GM08714 (cell line): ENCODE measurements around the gene REC8.
A peak's percentile ranks its signal among the peaks of the same experiment; 100 is the strongest.

Experiments used
- H3K4me3 ChIP-seq: fragments of 200-500 bp; sonication (Bioruptor generic); 2 replicates; pipeline ENCODE4 v1.5.1; 2014; ENCODE audit warnings: mild to moderate bottlenecking, low read length, inconsistent platforms
- ZNF274 ChIP-seq: IDR thresholded peaks from 2 replicates; pipeline ENCODE4 v1.6.1; 2012; ENCODE audit warnings: mild to moderate bottlenecking, low read depth, low read length

REC8 gene

GRCh38 chr14:24159777-24160498 is 11.9 kb upstream of the REC8 start:
- no peak overlapping the region for H3K4me3 ChIP-seq
- TF ChIP-seq ZNF274: no peak

GRCh38 chr14:24160499-24160849 is 11.4 kb upstream of the REC8 start:
- H3K4me3 ChIP-seq: no peak overlapping the region; the same call in 1 of the 2 replicates
- no peak for TF ChIP-seq ZNF274

GRCh38 chr14:24160850-24161804 is 10.8 kb upstream of the REC8 start, which contains the start of gene IRF9:
TSS of gene IRF9 (plus strand) at chr14:24161265. CDS start at chr14:24162145, 880 bp downstream.
- TF ChIP-seq ZNF274: no peak
- peak within 1 kb of the TSS; percentile 89 for H3K4me3 ChIP-seq

- no peak for TF ChIP-seq ZNF274
- H3K4me3 ChIP-seq: peak overlapping the region; percentile 89
Observed at GRCh38 chr14:24162093-24162492, 9.8 kb upstream of the REC8 start.

GRCh38 chr14:24164518-24164991 is 7.3 kb upstream of the REC8 start:
- no peak overlapping the region for H3K4me3 ChIP-seq
- no peak for TF ChIP-seq ZNF274

- no peak for TF ChIP-seq ZNF274
- H3K4me3 ChIP-seq: no peak overlapping the region
Observed at GRCh38 chr14:24165785-24166184, 6.1 kb upstream of the REC8 start.

GRCh38 chr14:24167469-24168114 is 4.3 kb upstream of the REC8 start:
- H3K4me3 ChIP-seq: no peak overlapping the region
- no peak for TF ChIP-seq ZNF274

GRCh38 chr14:24172261-24172860 is 481 bp downstream of the REC8 start:
- H3K4me3 ChIP-seq: peak overlapping the region; percentile 65; the same call in 1 of the 2 replicates
- no peak for TF ChIP-seq ZNF274

GRCh38 chr14:24172871-24173281 is 996 bp downstream of the REC8 start:
- peak overlapping the region; percentile 65; the same call in 1 of the 2 replicates for H3K4me3 ChIP-seq
- no peak for TF ChIP-seq ZNF274

GRCh38 chr14:24176599-24176998 is 4.7 kb downstream of the REC8 start:
- TF ChIP-seq ZNF274: no peak
- H3K4me3 ChIP-seq: no peak overlapping the region

GRCh38 chr14:24177041-24177825 is 5.4 kb downstream of the REC8 start:
- no peak overlapping the region for H3K4me3 ChIP-seq
- no peak for TF ChIP-seq ZNF274

GRCh38 chr14:24177891-24178290 is 6.0 kb downstream of the REC8 start:
- no peak for TF ChIP-seq ZNF274
- no peak overlapping the region for H3K4me3 ChIP-seq
